RWPE2 (cell line): Measurements from ENCODE around the gene FTO.

Experiments
- ATAC-seq: fragments of 200-7000 bp; cut with Tn5 transposase; 3 replicates; pipeline ENCODE4 v1.9.1; 2021; ENCODE audit warnings: low read depth
- DNase-seq: peaks from one replicate; pipeline ENCODE4 v3.0.0-alpha.2; 2020; ENCODE audit warnings: low spot score
- H3K27ac ChIP-seq: fragments of 450-650 bp; 2 replicates; pipeline ENCODE4 v1.5.1; 2017; ENCODE audit warnings: mild to moderate bottlenecking; ENCODE audit not compliant: poor library complexity, severe bottlenecking
- H3K27me3 ChIP-seq: fragments of 250-450 bp; sonication (Bioruptor Pico); 2 replicates; pipeline ENCODE4 v1.5.1; 2021; ENCODE audit warnings: mild to moderate bottlenecking, moderate library complexity; ENCODE audit not compliant: insufficient read depth, poor library complexity, severe bottlenecking
- H3K36me3 ChIP-seq: fragments of 250-450 bp; sonication (Bioruptor Pico); 2 replicates; pipeline ENCODE4 v1.5.1; 2020; ENCODE audit warnings: low read depth, mild to moderate bottlenecking, moderate library complexity
- H3K4me1 ChIP-seq: fragments of 250-450 bp; sonication (Bioruptor Pico); 2 replicates; pipeline ENCODE4 v1.5.1; 2021; ENCODE audit warnings: mild to moderate bottlenecking, moderate library complexity; ENCODE audit not compliant: insufficient read depth, poor library complexity, severe bottlenecking
- H3K4me3 ChIP-seq: fragments of 250-450 bp; sonication (Bioruptor Pico); 2 replicates; pipeline ENCODE4 v1.5.1; 2021; ENCODE audit warnings: mild to moderate bottlenecking, moderate library complexity; ENCODE audit not compliant: severe bottlenecking
- H3K9me3 ChIP-seq: fragments of 250-450 bp; sonication (Bioruptor Pico); 2 replicates; pipeline ENCODE4 v1.5.1; 2021; ENCODE audit warnings: mild to moderate bottlenecking, moderate library complexity; ENCODE audit not compliant: severe bottlenecking
- CTCF ChIP-seq: fragments of 450-650 bp; IDR thresholded peaks from one replicate; pipeline ENCODE4 v1.5.1; 2017; ENCODE audit warnings: mild to moderate bottlenecking, moderate library complexity; ENCODE audit not compliant: poor library complexity, severe bottlenecking

FTO gene

DNA sequence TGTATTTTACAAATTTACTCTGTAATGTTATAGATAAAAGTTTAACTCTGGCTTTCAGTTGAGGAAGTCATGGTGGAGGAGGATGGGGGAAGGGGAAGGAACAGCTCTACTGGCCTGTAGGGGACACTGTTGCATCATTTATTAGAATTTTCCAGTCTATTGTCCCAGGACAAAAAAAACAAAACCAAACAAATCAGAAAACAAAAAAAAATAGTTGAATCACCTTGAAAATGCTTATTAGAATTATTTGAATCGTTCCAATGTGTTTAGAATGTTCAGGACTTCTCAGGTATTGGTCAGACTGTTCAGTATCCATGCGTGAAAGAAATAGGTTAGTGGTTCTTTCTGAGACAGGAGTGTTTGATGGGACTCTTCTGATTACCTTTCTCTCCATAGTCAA is 242.0 kb downstream of the FTO start:
- DNase-seq (no peak), ATAC-seq (no peak)
- Histone ChIP-seq H3K9me3 (no peaks in the 10 kb centered on the region), H3K27me3 (no peaks in the 10 kb centered on the region), H3K4me3 (no peak overlapping the region), H3K36me3 (no peaks in the 10 kb centered on the region), H3K27ac (no peak overlapping the region), H3K4me1 (peaks cover 4% of the 10 kb centered on the region)
- TF ChIP-seq CTCF: peak; percentile 71

- TF ChIP-seq CTCF: no peak
- ATAC-seq: no peak
- DNase-seq: no peak
- Histone ChIP-seq H3K4me1 (peaks cover 4% of the 10 kb centered on the region), H3K9me3 (no peaks in the 10 kb centered on the region), H3K27ac (no peak overlapping the region), H3K36me3 (no peaks in the 10 kb centered on the region), H3K4me3 (no peak overlapping the region), H3K27me3 (no peaks in the 10 kb centered on the region)
These were observed 242.9 kb downstream of the FTO start for GRCh38 chr16:53946746-53947386.

DNA sequence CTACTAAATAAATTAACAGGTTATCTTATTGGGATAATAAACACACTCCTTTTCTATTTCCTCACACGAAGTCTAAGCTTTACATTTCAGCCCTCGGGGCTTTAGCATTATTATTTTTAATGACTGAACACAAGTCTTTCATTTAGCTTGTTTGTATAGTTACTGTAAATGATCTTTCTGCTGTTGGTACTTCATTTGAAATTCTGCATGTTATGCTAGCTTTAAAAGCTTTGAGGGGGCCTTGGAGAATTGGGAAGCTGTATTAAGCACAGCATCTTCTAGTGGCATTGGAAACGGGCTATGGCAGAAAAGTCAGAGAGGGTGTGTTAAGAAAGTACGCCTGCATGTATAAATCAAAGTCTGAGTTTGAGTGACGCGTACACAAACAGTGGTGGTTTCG is 243.7 kb downstream of the FTO start:
- Histone ChIP-seq H3K4me1 (peaks cover 8% of the 10 kb centered on the region), H3K27ac (no peak overlapping the region), H3K27me3 (no peaks in the 10 kb centered on the region), H3K36me3 (no peaks in the 10 kb centered on the region), H3K4me3 (no peak overlapping the region), H3K9me3 (no peaks in the 10 kb centered on the region)
- DNase-seq (no peak), ATAC-seq (no peak)
- TF ChIP-seq CTCF: no peak

GRCh38 chr16:53948326-53948725 is 244.4 kb downstream of the FTO start:
- Histone ChIP-seq H3K4me3 (no peak overlapping the region), H3K9me3 (no peaks in the 10 kb centered on the region), H3K27me3 (no peaks in the 10 kb centered on the region), H3K36me3 (no peaks in the 10 kb centered on the region), H3K4me1 (peaks cover 9% of the 10 kb centered on the region), H3K27ac (no peak overlapping the region)
- no peak for ATAC-seq
- TF ChIP-seq CTCF: no peak
- DNase-seq: no peak

DNA sequence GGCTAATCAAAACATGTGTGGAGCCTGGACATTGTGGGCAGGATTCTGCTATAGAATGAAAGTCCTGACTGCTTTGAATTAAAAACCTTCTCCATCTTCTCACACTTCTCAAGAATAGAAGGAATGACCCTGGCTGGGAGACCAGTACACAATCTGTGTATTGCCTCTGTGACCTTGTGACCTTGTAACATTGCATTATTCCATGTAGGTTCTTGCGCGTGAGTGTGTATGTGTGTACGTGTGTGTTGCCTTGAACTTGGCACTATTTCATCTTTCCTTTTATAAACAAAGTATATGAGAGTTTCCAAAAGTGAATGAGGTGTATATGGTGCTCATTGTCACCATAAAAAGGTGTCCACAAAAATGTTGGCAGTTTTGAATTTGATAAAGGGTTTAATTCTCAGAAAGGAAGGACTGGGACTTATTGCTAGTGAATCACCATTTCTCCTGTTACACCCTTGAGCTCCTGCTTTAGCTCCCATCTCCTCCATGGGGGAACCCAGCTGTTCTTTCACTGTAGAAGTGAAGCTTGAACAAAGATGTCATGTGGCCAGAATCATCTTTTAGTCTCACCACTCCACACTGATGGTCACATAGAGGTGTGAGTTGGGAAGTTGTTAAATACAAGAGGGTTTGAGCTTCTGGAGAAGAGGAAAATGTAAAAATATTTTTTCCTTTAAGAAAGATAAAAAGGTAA is 244.9 kb downstream of the FTO start:
- DNase-seq (no peak), ATAC-seq (no peak)
- Histone ChIP-seq H3K27ac (no peak overlapping the region), H3K4me3 (no peak overlapping the region), H3K9me3 (no peaks in the 10 kb centered on the region), H3K36me3 (no peaks in the 10 kb centered on the region), H3K4me1 (peaks cover 6% of the 10 kb centered on the region), H3K27me3 (no peaks in the 10 kb centered on the region)
- no peak for TF ChIP-seq CTCF
